CD4-positive, alpha-beta T cell treated with Interleukin-4 for 4 hours (primary cell): ENCODE results near the gene PDS5B.
A peak's percentile ranks its signal among the peaks of the same experiment; 100 is the strongest.
"Not testable (repeated sequence)": the region's sequence is repeated elsewhere in the genome, so short reads cannot be mapped to it uniquely, and the experiment has no call there.

Source experiments
- DNase-seq: peaks from one replicate; pipeline ENCODE4 v3.0.0-alpha.2; 2020

The PDS5B gene

GRCh38 chr13:32811297-32811800 is 225.1 kb downstream of the PDS5B start:
- peak; percentile 7 for DNase-seq

GRCh38 chr13:32821149-32821688 is 235.0 kb downstream of the PDS5B start:
- DNase-seq = no peak

GRCh38 chr13:32822771-32823170 is 236.5 kb downstream of the PDS5B start:
- no peak for DNase-seq

GRCh38 chr13:32823597-32823996 is 237.3 kb downstream of the PDS5B start:
- no peak for DNase-seq

- DNase-seq = no peak
Observed at GRCh38 chr13:32824061-32824460, 237.8 kb downstream of the PDS5B start.

GRCh38 chr13:32824675-32825074 is 238.4 kb downstream of the PDS5B start:
- DNase-seq = no peak

GRCh38 chr13:32825481-32825880 is 239.2 kb downstream of the PDS5B start:
- DNase-seq = no peak

GRCh38 chr13:32826372-32826771 is 240.1 kb downstream of the PDS5B start:
- DNase-seq = not testable (repeated sequence)
